Lung (tissue), 12 donors: ENCODE data around the gene DHTKD1. TPM values are rescaled to one million over a fixed set of nuclear protein-coding genes. Genes with fewer than 3 reads are reported as not detected.

ENCODE experiments used
- ATAC-seq: fragments of 200-7000 bp; cut with Tn5 transposase; one replicate; pipeline ENCODE4 v1.9.1; 2020; ENCODE audit warnings: moderate number of reproducible peaks; ENCODE audit not compliant: insufficient read depth, low FRiP score
- DNase-seq, 3 donors: peaks; one replicate each; pipeline ENCODE4 v3.0.0-alpha.2; 2013 to 2017
- H3K27ac ChIP-seq, 2 donors: one replicate each; pipeline ENCODE4 v1.5.1; 2013; ENCODE audit warnings: mild to moderate bottlenecking in 2 of 2, moderate library complexity in 2 of 2, control low read depth in 1 of 2, inconsistent platforms in 1 of 2, low read depth in 1 of 2, low read length in 1 of 2
- H3K27me3 ChIP-seq, 3 donors: one replicate each; pipeline ENCODE4 v1.5.1; 2013; ENCODE audit warnings: low read length in 2 of 3; ENCODE audit not compliant: control insufficient read depth in 3 of 3, insufficient read depth in 3 of 3
- H3K36me3 ChIP-seq, 4 donors: one replicate each; pipeline ENCODE4 v1.5.1; 2013; ENCODE audit warnings: low read length in 4 of 4, mild to moderate bottlenecking in 1 of 4, moderate library complexity in 1 of 4; ENCODE audit not compliant: control insufficient read depth in 4 of 4, insufficient read depth in 4 of 4
- H3K4me1 ChIP-seq, 5 donors: one replicate each; pipeline ENCODE4 v1.5.1; 2013; ENCODE audit warnings: low read length in 5 of 5, mild to moderate bottlenecking in 2 of 5, moderate library complexity in 1 of 5; ENCODE audit not compliant: control insufficient read depth in 5 of 5, insufficient read depth in 5 of 5
- H3K4me3 ChIP-seq: one replicate; pipeline ENCODE4 v1.5.1; 2013; ENCODE audit warnings: mild to moderate bottlenecking, control low read depth, moderate library complexity
- H3K9ac ChIP-seq, 2 donors: one replicate each; pipeline ENCODE4 v1.5.1; 2013; ENCODE audit warnings: low read length in 2 of 2, control low read depth in 1 of 2; ENCODE audit not compliant: insufficient read depth in 1 of 2
- H3K9me3 ChIP-seq, 4 donors: one replicate each; pipeline ENCODE4 v1.5.1; 2013; ENCODE audit warnings: low read length in 3 of 4, mild to moderate bottlenecking in 1 of 4, moderate library complexity in 1 of 4; ENCODE audit not compliant: control insufficient read depth in 4 of 4, insufficient read depth in 3 of 4
- CTCF ChIP-seq: IDR thresholded peaks from 2 replicates; pipeline ENCODE4 v1.5.1; 2012; ENCODE audit warnings: mild to moderate bottlenecking; ENCODE audit errors: control extremely low read depth, extremely low read depth
- WGBS, 2 donors: extraction: QIAGEN DNeasy Blood & Tissue Kit; methylation state at CpG; one replicate each; pipeline ENCODE4 v1.1.7; 2013; 5-methylcytosine and 5-hydroxymethylcytosine counted together
- polyA plus RNA-seq, 2 donors: library from polyadenylated mRNA; stranded (reverse); fragments of 200-250 nt; gene quantifications; one replicate each; pipeline ENCODE4 v1.2.1, GENCODE V29; 2013
- total RNA-seq, 2 donors: library from RNA; depleted of rRNA in 1 of 2; stranded (reverse); fragments of >200 nt in 1 of 2; gene quantifications; one replicate each; pipeline ENCODE4 v1.2.1, GENCODE V29; 2014 to 2021
- donor health status: control.
- donor health status: control.
- donor health status: Bipolar disorder and iron deficiency.
- donor health status: healthy.
- donor health status: DM: yes; HTN: yes; CAD: no.

Gene DHTKD1
- total and polyA plus RNA-seq, 4 donors: 8.5 to 22.1 (median 13.5) TPM

GRCh38 chr10:12031404-12031803 is 37.4 kb upstream of the DHTKD1 start:
- Histone ChIP-seq H3K27ac (no peak overlapping the region), H3K27me3 (no peaks in the 10 kb centered on the region), H3K36me3 (peaks cover 11 to 23% (median 19%) of the 10 kb centered on the region in 4 donors), H3K4me1 (peaks cover 0 to 2% (median 0%) of the 10 kb centered on the region in 5 donors), H3K9ac (no peak overlapping the region), H3K4me3 (no peak overlapping the region), H3K9me3 (no peaks in the 10 kb centered on the region)
- WGBS, 2 donors: 92 to 94% methylated on average over 4 of the region's 4 CpGs
- no peak for ATAC-seq
- no peak for DNase-seq
- no peak for TF ChIP-seq CTCF

GRCh38 chr10:12036073-12036655 is 32.6 kb upstream of the DHTKD1 start:
- Histone ChIP-seq H3K9me3 (no peaks in the 10 kb centered on the region), H3K4me1 (peaks cover 0 to 8% (median 0%) of the 10 kb centered on the region in 5 donors), H3K27ac (no peak overlapping the region), H3K27me3 (no peaks in the 10 kb centered on the region), H3K36me3 (peaks cover 9 to 14% (median 11%) of the 10 kb centered on the region in 4 donors), H3K9ac (no peak overlapping the region), H3K4me3 (no peak overlapping the region)
- no peak for TF ChIP-seq CTCF
- DNase-seq (no peak), ATAC-seq (no peak)
- 61 to 79% methylated on average over 3 of the region's 3 CpGs for WGBS, 2 donors

- peak overlapping the region; percentile 65 to 70 for H3K9ac ChIP-seq
- ATAC-seq: no peak
- peaks cover 0 to 2% (median 0%) of the 10 kb centered on the region in 4 donors for H3K9me3 ChIP-seq
- peak overlapping the region; percentile 65 for H3K4me3 ChIP-seq
- 1% methylated on average over 25 to 26 of the region's 26 CpGs for WGBS, 2 donors
- no peaks in the 10 kb centered on the region for H3K36me3 ChIP-seq
- DNase-seq: peak in 2 of 3 donors; percentile 14 to 27
- H3K4me1 ChIP-seq: peaks cover 0 to 12% (median 2%) of the 10 kb centered on the region in 5 donors
- peak overlapping the region; percentile 86 to 94 for H3K27ac ChIP-seq
- no peak for TF ChIP-seq CTCF
- H3K27me3 ChIP-seq: no peaks in the 10 kb centered on the region
Measured at GRCh38 chr10:12041766-12042408, 26.9 kb upstream of the DHTKD1 start.
